ENCODE data around the gene TASP1.
"Not testable (repeated sequence)": the region's sequence is repeated elsewhere in the genome, so short reads cannot be mapped to it uniquely, and the experiment has no call there.

Gene TASP1

DNA sequence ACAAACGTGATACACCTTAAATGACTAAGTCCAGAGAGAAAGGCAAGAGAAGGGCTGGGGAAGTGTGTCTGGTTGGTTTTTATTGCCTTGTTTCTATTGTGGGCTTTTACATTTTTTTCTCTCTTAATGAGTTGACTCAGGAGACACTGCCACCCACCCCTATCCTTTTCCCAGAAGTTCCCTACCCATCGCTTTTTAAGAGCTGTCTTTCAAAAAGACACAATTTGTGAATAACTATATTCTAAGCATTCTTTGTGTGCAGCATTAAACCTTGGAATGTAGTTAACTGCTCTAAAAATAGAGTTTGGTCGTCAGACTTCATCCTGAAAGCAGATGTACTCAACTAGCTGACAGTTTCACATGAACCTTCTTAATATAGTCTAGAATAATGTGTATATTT lies 242.7 kb downstream of the TASP1 start:
- DNase-seq (ENCODE audit: low spot score): peak; percentile 51

DNA sequence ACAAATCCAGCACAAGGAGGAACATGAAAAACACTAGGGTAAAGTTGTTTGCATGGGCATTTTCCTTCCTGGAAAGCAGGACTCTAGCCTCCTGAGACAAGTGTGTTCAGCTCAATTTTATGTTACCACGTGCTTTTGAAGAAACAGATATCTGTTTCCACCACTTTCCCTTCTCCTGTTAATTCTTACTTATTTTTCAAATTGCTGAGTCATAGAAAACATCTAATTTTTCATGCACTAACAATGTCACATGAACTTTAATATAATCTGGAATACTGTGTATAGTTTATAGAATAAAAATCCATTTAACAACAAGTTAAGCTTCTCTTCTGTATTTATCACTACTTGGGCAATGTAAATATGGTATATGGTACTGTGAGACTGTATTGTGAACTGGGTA lies 243.5 kb downstream of the TASP1 start:
- DNase-seq (ENCODE audit: low spot score): no peak

DNA sequence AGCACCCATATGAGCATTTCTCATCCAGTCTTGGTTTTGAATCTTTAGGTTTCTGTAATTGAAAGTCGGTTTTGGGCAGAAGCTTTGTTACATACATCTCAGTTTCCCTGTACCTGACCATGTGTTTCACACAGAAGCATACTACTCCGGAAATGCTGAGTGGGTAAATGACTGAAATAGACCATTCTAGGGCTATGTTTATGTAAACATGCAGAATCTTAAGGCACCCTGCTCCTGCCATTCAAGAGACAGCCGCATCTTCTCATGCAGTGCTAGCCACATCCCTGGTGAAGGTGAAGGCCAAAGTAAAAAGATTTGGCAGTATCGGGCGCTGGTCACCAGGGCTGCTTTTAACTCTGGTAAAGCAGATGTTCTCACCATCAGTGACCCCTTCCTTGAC lies 246.3 kb downstream of the TASP1 start:
- no peak for DNase-seq (ENCODE audit: low spot score)

DNA sequence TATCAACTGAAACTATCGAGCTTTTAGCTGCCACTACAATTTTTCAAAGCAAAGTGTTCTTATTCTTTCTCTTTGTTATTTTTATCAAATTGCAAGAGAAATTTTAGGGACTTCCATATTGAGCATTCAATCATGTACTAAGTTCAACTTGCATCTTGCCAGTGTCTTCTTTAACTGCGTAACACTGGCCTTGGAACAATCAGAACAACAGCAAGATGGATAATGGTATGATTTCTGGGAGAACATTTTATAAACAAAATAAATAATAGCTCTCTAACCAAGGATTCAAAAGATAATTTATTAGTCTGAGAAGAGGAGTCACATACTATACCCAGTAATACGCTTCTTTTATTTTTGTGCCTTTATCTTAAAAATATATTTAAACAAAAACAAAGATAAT lies 249.6 kb downstream of the TASP1 start:
- DNase-seq (ENCODE audit: low spot score): no peak

DNA sequence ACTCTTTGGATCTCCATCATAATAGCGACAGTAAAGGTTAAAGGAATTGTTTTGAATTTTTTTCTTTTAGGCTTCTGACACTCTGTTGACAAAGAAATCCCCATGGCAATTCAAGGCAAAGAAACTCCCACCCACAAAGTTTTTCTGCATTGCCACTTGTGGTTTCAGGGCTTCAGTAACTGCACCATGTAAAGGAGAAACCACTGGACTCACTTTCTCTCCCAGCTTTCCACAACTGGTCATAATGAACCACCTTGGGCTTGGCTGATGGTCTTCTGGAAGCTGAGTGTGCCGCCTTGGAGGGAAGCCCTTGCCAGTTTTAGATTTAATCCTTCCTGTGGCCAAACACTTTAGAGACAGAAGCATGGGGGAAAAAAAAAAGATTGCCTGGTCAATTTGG lies 254.6 kb downstream of the TASP1 start:
- no peak for DNase-seq (ENCODE audit: low spot score)

DNA sequence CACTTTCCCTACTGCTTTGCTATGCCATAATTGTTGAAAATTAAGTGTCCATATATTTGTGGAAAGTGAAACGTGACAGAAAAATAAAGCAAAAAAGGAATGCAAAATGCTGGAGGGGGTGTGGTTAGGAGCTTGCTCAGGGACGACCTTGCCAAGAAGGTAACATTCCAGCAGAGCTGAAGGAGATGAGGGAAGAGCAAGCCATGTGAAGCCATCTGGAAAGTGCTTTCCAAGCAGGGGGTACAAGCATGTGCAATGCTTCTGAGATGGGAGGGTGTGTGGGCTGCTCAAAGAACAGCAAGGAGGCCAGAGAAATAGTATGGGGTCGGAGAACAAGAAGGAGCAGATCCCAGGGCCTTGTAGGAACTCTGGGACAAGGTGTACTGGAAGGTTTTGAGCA lies 255.9 kb downstream of the TASP1 start:
- no peak for DNase-seq (ENCODE audit: low spot score)

DNA sequence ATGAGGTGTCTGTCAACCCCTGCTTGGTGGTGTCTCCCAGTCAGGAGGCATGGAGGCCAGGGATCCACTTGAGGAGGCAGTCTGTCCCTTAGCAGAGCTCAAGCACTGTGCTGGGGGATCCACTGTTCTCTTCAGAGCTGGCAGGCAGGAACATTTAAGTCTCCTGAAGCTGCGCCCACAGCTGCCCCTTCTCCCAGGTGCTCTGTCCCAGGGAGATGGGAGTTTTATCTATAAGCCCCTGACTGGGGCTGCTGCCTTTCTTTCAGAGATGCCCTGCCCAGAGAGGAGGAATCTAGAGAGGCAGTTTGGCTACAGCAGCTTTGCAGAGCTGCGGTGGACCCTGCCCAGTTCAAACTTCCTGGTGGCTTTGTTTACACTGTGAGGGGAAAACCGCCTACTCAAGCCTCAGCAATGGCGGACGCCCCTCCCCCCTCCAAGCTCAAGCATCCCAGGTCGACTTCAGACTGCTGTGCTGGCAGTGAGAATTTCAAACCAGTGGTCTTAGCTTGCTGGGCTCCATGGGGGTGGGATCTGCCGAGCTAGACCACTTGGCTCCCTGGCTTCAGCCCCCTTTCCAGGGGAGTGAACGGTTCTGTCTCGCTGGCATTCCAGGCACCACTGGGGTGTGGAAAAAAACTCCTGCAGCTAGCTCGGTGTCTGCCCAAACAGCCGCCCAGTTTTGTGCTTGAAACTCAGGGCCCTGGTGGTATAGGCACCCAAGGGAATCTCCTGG lies 258.1 kb downstream of the TASP1 start:
- not testable (repeated sequence) for DNase-seq (ENCODE audit: low spot score)

DNA sequence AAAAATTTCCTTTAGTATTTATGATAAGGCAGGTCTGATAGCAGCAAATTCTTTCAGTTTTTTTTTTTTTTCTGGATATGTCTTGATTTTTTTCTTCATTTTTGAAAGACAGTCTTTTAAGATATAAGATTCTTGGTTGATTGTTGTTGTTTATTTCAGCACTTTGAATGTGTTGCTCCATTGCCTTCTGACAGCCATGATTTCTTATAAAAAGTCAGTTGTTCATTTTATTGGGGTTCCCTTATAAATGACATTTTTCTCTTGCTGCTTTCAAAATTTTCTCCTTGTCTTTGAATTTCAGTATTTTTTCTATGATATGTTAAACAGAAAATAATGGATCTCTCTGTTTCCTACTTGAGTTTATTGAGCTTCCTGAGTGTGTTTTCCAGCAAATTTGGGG lies 265.3 kb downstream of the TASP1 start:
- no peak for DNase-seq (ENCODE audit: low spot score)

DNA sequence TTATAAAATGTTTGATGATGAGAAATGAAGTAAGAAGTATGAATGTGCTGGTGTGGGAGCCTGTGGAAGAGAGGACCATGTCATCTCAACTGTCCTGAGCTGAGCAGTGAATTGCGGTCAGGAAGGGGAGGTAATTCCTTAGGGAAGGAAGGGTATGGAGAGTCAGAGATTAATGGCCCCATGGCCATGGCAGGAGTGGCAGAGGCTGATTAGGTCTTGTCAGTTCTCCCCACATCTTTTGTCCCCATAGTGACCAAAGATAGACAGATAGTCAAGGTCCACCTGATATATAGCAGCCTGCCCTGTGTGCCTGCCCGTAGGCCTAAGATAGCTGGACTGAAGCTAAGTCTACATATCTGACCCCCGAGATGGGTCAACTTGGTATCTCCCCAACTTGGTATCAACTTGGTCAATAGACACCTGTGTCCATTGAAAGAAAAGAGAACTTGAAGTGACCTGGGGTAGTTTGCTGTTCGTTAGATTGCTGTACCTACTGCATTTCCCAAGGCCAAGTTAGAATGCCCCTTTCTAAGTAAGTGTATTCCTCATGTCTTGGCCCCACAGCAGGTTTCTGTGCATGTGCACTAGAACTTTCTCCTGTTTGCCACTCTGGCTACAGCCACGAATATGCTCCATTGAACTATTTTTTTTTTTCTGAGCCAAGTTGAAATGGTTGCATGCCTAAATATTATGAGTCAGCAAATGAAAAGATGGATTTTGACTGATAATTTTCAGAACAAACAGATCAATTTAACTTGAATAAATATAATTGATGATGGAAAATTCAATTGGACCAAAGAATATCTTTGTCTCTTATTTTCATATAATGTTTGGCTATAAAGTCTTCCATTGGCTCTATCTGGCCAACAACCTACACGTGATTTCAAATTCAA lies 274.2 kb downstream of the TASP1 start:
- no peak for DNase-seq (ENCODE audit: low spot score)

DNA sequence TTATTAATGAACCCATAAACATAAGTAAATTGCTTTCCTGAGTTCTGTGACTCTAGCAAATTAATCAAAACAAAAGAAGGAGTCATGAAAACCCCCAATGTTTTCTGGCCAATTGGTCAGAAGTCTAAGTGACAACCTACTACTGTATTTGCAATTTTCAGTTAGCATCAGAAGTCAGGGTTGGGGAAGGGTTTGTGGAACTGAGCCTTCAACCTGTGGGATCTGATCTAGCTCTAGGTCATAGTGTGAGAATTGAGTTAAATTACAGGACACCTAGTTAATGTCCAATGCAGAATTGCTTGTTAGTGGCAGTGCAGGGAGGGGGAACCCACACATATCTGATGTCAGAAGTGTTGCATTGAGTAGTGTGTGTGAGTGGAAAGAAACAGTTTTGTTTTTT lies 275.3 kb downstream of the TASP1 start:
- no peak for DNase-seq (ENCODE audit: low spot score)

DNA sequence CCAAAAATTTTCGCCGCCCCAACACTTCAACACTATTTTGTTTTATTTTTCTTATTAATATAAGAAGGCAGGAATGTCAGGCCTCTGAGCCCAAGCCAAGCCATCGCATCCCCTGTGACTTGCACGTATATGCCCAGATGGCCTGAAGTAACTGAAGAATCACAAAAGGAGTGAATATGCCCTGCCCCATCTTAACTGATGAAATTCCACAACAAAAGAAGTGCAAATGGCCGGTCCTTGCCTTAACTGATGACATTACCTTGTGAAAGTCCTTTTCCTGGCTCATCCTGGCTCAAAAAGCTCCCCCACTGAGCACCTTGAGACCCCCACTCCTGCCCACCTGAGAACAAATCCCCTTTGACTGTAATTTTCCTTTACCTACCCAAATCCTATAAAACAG lies 276.6 kb downstream of the TASP1 start:
- not testable (repeated sequence) for DNase-seq (ENCODE audit: low spot score)

DNA sequence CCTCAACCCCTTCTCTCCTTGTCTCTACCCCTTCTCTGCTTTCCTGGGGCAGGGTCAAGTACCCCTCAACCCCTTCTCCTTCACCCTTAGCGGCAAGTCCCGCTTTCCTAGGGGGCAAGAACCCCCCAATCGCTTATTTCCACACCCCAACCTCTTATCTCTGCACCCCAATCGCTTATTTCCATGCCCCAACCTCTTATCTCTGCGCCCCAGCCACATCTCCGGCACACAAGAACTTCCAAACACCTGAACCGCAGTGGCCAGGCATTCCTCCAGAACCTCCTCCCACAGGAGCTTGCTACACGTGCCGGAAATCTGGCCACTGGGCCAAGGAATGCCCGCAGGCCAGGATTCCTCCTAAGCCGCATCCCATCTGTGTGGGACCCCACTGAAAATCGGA lies 279.8 kb downstream of the TASP1 start:
- not testable (repeated sequence) for DNase-seq (ENCODE audit: low spot score)

DNA sequence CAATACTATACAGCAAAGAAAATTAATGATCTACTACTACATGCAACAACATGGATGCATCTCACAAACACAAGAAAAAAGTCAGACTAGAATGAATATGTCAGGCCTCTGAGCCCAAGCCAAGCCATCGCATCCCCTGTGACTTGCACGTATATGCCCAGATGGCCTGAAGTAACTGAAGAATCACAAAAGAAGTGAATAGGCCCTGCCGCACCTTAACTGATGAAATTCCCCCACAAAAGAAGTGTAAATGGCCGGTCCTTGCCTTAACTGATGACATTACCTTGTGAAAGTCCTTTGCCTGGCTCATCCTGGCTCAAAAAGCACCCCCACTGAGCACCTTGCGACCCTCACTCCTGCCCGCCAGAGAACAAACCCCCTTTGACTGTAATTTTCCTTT lies 280.9 kb downstream of the TASP1 start:
- not testable (repeated sequence) for DNase-seq (ENCODE audit: low spot score)

DNA sequence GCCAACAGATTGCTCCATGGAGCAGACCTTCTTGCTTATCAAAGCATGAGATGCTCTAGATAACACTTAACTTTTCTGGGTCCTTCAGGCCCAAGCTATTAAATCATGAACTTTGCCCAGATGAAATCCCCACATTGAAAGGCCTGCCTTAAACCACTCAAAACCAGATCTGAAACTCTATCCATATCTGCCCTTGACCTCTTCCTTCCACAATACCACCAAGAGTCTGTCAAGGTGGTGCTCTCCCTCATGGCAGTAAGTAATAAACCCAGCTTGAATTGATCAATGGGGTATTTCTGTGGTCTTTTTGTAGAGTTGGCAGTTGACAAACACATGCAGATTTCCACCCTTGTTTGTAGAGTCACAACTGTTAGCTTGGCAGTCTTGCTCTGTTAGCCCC lies 282.1 kb downstream of the TASP1 start:
- no peak for DNase-seq (ENCODE audit: low spot score)

DNA sequence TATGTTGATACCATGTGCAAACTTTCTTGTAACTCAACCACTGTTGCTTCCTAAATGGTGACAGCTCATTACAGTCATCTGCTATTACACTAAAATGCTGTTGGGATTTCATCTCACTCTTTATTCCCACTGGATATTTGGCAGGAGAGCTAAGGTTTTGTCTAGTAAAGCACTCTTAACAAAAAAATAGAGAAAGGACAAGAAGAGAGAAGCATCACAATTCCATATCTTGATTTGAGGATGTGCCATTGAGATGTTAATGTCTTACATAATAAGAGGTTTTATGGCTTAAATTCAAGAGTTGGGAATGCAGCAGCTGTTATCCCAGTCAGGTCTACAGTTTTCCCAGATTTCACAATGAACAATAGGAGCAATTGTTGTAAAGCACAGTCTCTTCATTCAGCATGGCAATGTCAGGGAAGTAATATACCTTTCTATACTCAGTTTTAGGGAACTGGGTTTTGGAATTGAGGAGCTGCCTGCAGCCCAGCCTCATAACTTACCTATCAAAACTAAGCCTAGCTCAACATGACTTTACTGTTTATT lies 282.7 kb downstream of the TASP1 start:
- no peak for DNase-seq (ENCODE audit: low spot score)

DNA sequence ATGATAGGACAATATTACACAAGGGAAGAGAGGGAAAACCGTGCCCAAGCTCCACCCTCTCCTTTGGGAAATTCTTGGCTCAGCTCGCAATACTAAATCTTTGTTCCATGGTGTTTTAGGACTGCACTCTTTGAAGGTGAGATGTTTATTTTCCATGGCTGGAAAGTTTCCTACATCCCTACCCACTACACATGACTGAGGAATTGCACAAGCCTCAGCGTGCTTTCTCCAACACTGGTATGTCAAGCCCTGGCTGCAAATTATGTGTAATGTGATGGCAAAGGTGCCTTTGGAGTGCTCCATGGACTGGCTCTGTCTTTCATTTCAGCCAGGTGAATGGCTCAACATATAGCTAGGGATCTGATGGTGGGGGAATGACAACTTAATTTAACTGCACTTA lies 283.3 kb downstream of the TASP1 start:
- DNase-seq (ENCODE audit: low spot score): no peak

DNA sequence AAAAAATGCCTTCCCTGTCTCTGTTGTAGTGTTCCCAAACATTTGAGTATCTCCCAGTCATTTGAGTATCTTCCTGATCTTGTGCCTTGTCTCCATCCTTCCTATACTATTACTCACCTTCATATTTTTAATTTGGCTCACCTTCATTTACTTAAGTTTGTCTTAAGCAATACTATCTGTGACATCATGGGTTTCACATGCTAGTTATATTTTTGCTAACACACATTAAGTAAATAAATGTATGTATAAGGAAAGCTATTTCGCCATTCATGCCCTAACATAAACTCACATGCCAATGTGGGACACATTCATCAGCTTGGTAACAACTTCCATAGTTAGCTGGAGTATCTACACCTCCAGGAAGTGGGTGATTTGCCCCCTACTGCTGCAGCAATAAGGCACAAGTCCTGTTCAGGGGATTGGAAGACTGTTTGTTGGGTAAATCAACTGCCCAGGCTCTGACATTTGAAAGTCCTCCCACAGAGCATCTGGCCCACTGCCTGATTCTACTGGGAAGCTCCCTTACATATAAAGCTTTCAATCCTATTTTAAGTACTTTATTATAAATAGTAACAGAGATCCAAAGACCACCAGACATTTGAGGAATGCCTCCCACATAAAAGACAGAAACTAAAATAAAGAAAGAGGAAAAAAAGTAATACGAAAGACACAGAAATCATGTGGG lies 285.3 kb downstream of the TASP1 start:
- DNase-seq (ENCODE audit: low spot score): no peak

DNA sequence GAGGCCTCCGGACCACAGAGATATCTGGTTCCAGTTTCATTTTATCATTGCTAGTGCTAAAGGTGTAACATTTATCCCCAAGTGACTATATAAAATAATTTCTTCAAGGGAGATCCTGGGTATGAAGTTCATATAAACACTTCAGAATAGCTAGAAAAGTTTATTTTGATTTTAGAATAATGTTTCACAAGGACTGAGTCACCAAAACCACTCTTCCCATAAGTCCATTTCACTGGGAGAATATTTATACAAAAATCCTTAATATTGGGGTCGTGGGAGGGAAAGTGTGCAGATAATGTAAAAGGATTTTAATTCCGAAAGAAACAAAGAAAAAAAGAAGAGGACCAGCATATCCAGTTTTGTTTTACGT lies 289.5 kb downstream of the TASP1 start:
- DNase-seq (ENCODE audit: low spot score): no peak

DNA sequence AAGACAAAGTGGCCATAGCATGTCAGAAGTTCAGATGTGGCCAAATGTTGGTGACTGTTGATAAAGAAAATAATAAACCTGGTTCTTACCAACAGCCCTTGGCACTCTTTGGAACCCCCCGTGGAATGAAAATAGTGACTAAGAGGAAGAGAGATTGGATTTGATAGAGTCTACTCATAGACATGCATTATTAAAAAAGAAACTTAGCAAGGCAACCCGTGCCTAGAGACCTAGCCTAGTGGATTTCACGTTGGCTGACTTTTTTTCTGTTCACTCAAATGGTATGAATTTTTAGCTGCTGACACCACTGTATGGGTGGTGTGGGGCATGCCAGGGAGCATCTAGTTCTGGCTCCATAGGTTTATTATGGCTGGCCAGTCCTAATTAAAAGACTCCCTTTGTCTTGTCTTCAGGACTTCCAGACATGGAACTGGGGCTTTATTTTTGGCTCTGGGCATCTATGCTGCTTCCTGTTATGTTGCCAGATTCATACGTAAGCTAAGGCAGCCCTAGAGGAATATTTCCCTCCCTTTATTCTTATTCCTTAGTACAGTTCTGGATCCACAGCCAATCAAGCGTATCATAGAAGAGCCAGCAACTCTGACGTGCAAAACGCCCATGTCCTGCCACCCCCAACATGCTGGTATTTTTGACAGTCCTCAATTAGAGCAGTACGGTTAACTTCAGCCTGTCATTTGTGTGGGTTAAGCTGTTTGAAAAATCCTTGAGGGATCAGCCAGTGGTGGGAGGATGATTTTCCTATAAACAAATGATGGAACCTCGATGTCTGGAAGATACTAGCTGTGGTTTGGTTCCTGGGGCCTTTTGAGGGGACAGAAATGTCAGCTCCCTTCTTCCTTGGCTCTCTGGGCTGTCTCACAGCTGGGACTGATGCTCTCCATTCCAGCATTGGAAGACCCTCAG lies 290.2 kb downstream of the TASP1 start:
- DNase-seq (ENCODE audit: low spot score): no peak

DNA sequence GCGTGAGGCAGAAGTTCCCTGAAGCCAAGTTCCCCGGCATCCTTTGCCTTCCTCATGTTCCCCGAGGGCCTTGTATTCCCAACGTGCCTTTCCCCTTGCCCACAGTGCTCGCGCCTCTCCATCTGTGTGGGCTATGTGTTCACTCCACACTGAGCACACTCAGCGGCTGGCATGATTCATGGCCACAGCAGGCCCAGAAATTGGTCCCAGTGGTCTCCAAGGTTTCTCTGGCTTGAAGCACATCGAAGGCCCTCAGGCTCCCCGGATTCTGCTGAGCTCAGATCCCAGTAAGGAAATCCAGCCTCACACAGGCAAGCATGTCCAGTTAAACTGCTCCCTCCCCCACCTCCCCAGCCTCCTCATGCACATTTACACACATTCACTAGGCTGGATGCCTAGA lies 294.1 kb downstream of the TASP1 start:
- DNase-seq (ENCODE audit: low spot score): no peak

DNA sequence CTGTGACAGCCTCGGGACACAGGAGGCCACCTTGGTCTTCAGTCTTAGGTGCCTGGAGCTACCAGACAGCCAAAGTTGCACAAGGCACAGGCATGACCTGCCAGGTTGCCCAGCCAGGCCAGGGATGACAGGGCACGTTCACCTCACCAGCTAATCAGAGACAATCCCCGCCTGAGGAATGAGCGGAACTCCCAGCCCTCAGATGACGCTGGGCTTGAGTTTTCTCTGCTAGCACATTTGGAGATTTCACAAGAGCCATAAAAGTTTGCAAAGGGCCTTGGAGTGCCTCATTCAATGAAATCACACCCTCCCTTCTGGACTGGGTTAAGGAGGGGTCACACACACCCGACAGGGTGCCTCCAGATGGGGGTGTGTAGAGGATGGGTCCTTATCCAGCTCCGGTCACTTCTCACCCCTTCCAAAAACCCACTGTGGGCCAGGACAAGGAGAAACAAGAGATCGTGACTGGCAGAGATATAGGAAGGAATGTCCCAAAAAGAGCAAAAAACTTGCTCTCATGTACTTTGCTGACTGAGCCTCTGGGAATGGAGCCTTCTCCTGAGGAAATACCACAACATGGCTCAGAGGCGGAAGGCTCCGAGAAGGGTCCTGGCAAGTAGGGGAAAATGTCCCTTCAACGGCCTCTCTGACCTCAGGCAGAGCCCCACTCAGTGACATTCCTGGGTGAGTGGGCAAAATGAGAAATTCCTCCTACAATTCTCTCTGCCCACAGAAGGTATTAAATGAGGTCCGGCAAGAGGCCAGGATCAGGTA lies 296.1 kb downstream of the TASP1 start:
- peak; percentile 68 for DNase-seq (ENCODE audit: low spot score)

All from GM03348 (cell line).